Inflammatory macrophage treated with lipopolysaccharide for 1 hour (primary cell): ENCODE measurements around the gene LHFPL6.
A peak's percentile ranks its signal among the peaks of the same experiment; 100 is the strongest.

Source experiments
- DNase-seq, 2 donors: peaks; one replicate each; pipeline ENCODE4 v3.0.0-alpha.2; 2020 to 2022

LHFPL6 gene

GRCh38 chr13:39461685-39462266, 141.2 kb downstream of the LHFPL6 start:
- DNase-seq: no peak

GRCh38 chr13:39457274-39457673, 145.7 kb downstream of the LHFPL6 start:
- DNase-seq: no peak

- DNase-seq: no peak
These were observed 147.3 kb downstream of the LHFPL6 start for GRCh38 chr13:39455521-39456175.

- DNase-seq: no peak
These were observed 150.2 kb downstream of the LHFPL6 start for GRCh38 chr13:39452834-39453233.

GRCh38 chr13:39452417-39452816, 150.6 kb downstream of the LHFPL6 start:
- DNase-seq: no peak

GRCh38 chr13:39451860-39452301, 151.1 kb downstream of the LHFPL6 start:
- DNase-seq: peak; percentile 43 to 55

GRCh38 chr13:39451301-39451700, 151.7 kb downstream of the LHFPL6 start:
- peak; percentile 1 to 32 for DNase-seq

GRCh38 chr13:39450176-39450575, 152.8 kb downstream of the LHFPL6 start:
- DNase-seq: no peak

GRCh38 chr13:39448834-39449233, 154.2 kb downstream of the LHFPL6 start:
- DNase-seq: no peak

GRCh38 chr13:39446865-39447264, 156.1 kb downstream of the LHFPL6 start:
- no peak for DNase-seq

GRCh38 chr13:39444866-39445265, 158.1 kb downstream of the LHFPL6 start:
- no peak for DNase-seq

GRCh38 chr13:39433651-39434050, 169.3 kb downstream of the LHFPL6 start:
- no peak for DNase-seq

- DNase-seq: no peak
These were observed 170.8 kb downstream of the LHFPL6 start for GRCh38 chr13:39432196-39432595.

GRCh38 chr13:39422845-39423565, 180.0 kb downstream of the LHFPL6 start:
- DNase-seq: no peak

- no peak for DNase-seq
These were observed 183.1 kb downstream of the LHFPL6 start for GRCh38 chr13:39419876-39420275.

GRCh38 chr13:39419068-39419467, 183.9 kb downstream of the LHFPL6 start:
- no peak for DNase-seq

GRCh38 chr13:39418424-39418823, 184.6 kb downstream of the LHFPL6 start:
- no peak for DNase-seq

- DNase-seq: no peak
These were observed 185.3 kb downstream of the LHFPL6 start for GRCh38 chr13:39417643-39418042.

GRCh38 chr13:39417131-39417530, 185.9 kb downstream of the LHFPL6 start:
- DNase-seq: no peak

- DNase-seq: no peak
These were observed 187.8 kb downstream of the LHFPL6 start for GRCh38 chr13:39415008-39415802.

- DNase-seq: no peak
These were observed 188.7 kb downstream of the LHFPL6 start for GRCh38 chr13:39414339-39414738.

GRCh38 chr13:39411511-39411910, 191.5 kb downstream of the LHFPL6 start:
- no peak for DNase-seq

- DNase-seq: no peak
These were observed 192.0 kb downstream of the LHFPL6 start for GRCh38 chr13:39410964-39411363.
